Left renal pelvis (tissue), 4 donors: Measurements from ENCODE around the gene UROD. TPM values are rescaled to one million over a fixed set of nuclear protein-coding genes. Genes with fewer than 3 reads are reported as not detected.
"Not testable (repeated sequence)": the region's sequence is repeated elsewhere in the genome, so short reads cannot be mapped to it uniquely, and the experiment has no call there.

Experiments
- DNase-seq, 4 donors: peaks; one replicate each; pipeline ENCODE4 v3.0.0-alpha.2; 2013; ENCODE audit warnings: low read depth in 4 of 4, low spot score in 3 of 4
- polyA plus RNA-seq, 4 donors: library from polyadenylated mRNA; unstranded; fragments of 120-200 nt; gene quantifications; one replicate each; pipeline ENCODE4 v1.2.1, GENCODE V29; 2013; ENCODE audit not compliant: insufficient read length in 4 of 4

Gene UROD
- polyA plus RNA-seq, 4 donors = 101 to 117 (median 104) TPM

GRCh38 chr1:45038240-45038639 lies 26.2 kb downstream of the UROD start:
- no peak for DNase-seq

- DNase-seq = no peak
Measured at GRCh38 chr1:45038661-45039364, 26.8 kb downstream of the UROD start.

GRCh38 chr1:45040297-45040696 lies 28.2 kb downstream of the UROD start:
- no peak for DNase-seq

GRCh38 chr1:45043094-45043493 lies 31.0 kb downstream of the UROD start:
- no peak for DNase-seq

- DNase-seq = no peak
Measured at GRCh38 chr1:45044916-45045315, 32.9 kb downstream of the UROD start.

- DNase-seq = no peak
Measured at GRCh38 chr1:45047032-45047431, 35.0 kb downstream of the UROD start.

GRCh38 chr1:45051005-45051772 lies 39.1 kb downstream of the UROD start:
- no peak for DNase-seq

GRCh38 chr1:45057542-45057941 lies 45.5 kb downstream of the UROD start:
- DNase-seq = no peak

GRCh38 chr1:45059829-45060228 lies 47.8 kb downstream of the UROD start:
- DNase-seq = no peak

GRCh38 chr1:45062463-45062862 lies 50.4 kb downstream of the UROD start:
- DNase-seq = not testable (repeated sequence)

GRCh38 chr1:45065083-45065482 lies 53.0 kb downstream of the UROD start:
- no peak for DNase-seq

Other genes starting within 250 kb of the UROD start
- gene RPS8, start 236.7 kb upstream of the UROD start, polyA plus RNA-seq = 1,000 to 10,000 TPM; 2,208 to 2,473 (median 2,326) TPM
- 1 to 10 TPM in 1 of 4 donors, under 1 TPM in 3; 0.50 to 1.0 (median 0.69) TPM for gene BEST4, start 224.1 kb upstream of the UROD start, polyA plus RNA-seq
- gene PLK3, start 211.9 kb upstream of the UROD start, polyA plus RNA-seq = 10 to 100 TPM in 1 of 4 donors, 1 to 10 TPM in 3; 5.9 to 16.1 (median 7.3) TPM
- gene DYNLT4, start 204.9 kb upstream of the UROD start, polyA plus RNA-seq = under 1 TPM in 1 of 4 donors, not detected in 3; 0.30 TPM
- 10 to 100 TPM in 3 of 4 donors, 1 to 10 TPM in 1; 9.5 to 19.3 (median 12.7) TPM for gene BTBD19, start 203.7 kb upstream of the UROD start, polyA plus RNA-seq
- 10 to 100 TPM in 1 of 4 donors, 1 to 10 TPM in 3; 4.2 to 11.6 (median 6.2) TPM for gene PTCH2, start 169.0 kb upstream of the UROD start, polyA plus RNA-seq
- 10 to 100 TPM; 31.6 to 37.0 (median 33.0) TPM for gene EIF2B3, start 25.7 kb upstream of the UROD start, polyA plus RNA-seq
- gene HECTD3, start 930 bp upstream of the UROD start, polyA plus RNA-seq = 10 to 100 TPM; 29.1 to 35.7 (median 33.2) TPM
- gene ZSWIM5, start 194.4 kb downstream of the UROD start, polyA plus RNA-seq = 1 to 10 TPM; 4.1 to 7.9 (median 6.8) TPM